ENCODE data around the gene MYL3. TPM values are rescaled to one million over a fixed set of nuclear protein-coding genes. Genes with fewer than 3 reads are reported as not detected.

MYL3 gene
- polyA plus RNA-seq, 1 donor (not counting 4 experiments of a cell fraction or from before 2014, with no cell fraction given), result not detected

DNA sequence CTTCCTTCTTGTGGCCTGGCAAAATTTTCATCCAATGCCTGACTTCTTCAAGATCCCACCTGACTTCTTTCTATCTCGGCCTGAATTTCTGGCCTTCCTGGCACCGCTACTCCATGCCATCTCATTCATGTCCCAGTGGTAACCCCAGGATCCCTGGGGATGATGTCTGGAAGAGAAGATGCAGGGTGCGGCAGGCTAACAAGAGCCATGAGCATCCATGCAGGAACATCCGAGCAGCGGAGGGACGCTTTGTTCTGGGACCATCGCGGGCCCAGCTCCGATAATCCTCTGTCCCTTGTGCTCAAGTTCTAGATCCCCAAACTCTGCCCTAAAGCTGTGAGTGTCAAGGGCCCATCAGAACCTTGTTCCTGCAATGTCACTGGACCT is 10.9 kb downstream of the MYL3 start:
- DNase-seq (ENCODE audit: low read depth, low spot score), result no peak
- Histone ChIP-seq H3K4me3 (ENCODE audit: control insufficient read depth in 2 of 3, extremely low read depth in 1 of 3, insufficient read depth in 2 of 3, low read depth in 1 of 3, low read length in 3 of 3) (no peak overlapping the region), H3K9me3 (ENCODE audit: control insufficient read depth, low read depth, low read length) (no peaks in the 10 kb centered on the region), H3K27ac (ENCODE audit: control insufficient read depth, insufficient read depth, low read length) (no peak overlapping the region), H3K9ac (ENCODE audit: control insufficient read depth, extremely low read depth, insufficient read depth, low read length) (no peak overlapping the region), H3K9me1 (ENCODE audit: control insufficient read depth, extremely low read depth, insufficient read depth, low read length) (no peaks in the 10 kb centered on the region), H3K79me2 (ENCODE audit: control insufficient read depth, insufficient read depth, low read length) (no peaks in the 10 kb centered on the region), H3K27me3 (ENCODE audit: control insufficient read depth, extremely low read depth, insufficient read depth, low read length) (peaks cover 14% of the 10 kb centered on the region), H3K4me2 (ENCODE audit: control insufficient read depth, extremely low read depth, insufficient read depth, low read depth, low read length) (no peak overlapping the region), H4K20me1 (ENCODE audit: control insufficient read depth, extremely low read depth, insufficient read depth, low read length) (no peaks in the 10 kb centered on the region), H2AFZ (ENCODE audit: control insufficient read depth, low read length) (no peak overlapping the region), H3K36me3 (ENCODE audit: control insufficient read depth in 2 of 2, extremely low read depth in 1 of 2, insufficient read depth in 2 of 2, low read length in 2 of 2) (no peaks in the 10 kb centered on the region), H3K4me1 (ENCODE audit: control insufficient read depth, extremely low read depth, insufficient read depth, low read length) (no peaks in the 10 kb centered on the region)
- no peak for FAIRE-seq
- TF ChIP-seq EZH2 (IDR thresholded peaks at IDR 0.05; ENCODE audit: low read length), result no peak
- TF ChIP-seq, protein P1, sequence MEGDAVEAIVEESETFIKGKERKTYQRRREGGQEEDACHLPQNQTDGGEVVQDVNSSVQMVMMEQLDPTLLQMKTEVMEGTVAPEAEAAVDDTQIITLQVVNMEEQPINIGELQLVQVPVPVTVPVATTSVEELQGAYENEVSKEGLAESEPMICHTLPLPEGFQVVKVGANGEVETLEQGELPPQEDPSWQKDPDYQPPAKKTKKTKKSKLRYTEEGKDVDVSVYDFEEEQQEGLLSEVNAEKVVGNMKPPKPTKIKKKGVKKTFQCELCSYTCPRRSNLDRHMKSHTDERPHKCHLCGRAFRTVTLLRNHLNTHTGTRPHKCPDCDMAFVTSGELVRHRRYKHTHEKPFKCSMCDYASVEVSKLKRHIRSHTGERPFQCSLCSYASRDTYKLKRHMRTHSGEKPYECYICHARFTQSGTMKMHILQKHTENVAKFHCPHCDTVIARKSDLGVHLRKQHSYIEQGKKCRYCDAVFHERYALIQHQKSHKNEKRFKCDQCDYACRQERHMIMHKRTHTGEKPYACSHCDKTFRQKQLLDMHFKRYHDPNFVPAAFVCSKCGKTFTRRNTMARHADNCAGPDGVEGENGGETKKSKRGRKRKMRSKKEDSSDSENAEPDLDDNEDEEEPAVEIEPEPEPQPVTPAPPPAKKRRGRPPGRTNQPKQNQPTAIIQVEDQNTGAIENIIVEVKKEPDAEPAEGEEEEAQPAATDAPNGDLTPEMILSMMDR (optimal IDR thresholded peaks at IDR 0.05 in 1 of 3, IDR thresholded peaks at IDR 0.05 in 1 of 3, conservative IDR thresholded peaks at IDR 0.05 in 1 of 3; ENCODE audit: extremely low read depth in 1 of 3, insufficient read depth in 2 of 3, low read length in 3 of 3), result no peak
- dilution Hi-C loops (cut with MboI; ENCODE audit: extremely low pct_ligation_motif_present, low sequenced_read_pairs), result no loop called here

DNA sequence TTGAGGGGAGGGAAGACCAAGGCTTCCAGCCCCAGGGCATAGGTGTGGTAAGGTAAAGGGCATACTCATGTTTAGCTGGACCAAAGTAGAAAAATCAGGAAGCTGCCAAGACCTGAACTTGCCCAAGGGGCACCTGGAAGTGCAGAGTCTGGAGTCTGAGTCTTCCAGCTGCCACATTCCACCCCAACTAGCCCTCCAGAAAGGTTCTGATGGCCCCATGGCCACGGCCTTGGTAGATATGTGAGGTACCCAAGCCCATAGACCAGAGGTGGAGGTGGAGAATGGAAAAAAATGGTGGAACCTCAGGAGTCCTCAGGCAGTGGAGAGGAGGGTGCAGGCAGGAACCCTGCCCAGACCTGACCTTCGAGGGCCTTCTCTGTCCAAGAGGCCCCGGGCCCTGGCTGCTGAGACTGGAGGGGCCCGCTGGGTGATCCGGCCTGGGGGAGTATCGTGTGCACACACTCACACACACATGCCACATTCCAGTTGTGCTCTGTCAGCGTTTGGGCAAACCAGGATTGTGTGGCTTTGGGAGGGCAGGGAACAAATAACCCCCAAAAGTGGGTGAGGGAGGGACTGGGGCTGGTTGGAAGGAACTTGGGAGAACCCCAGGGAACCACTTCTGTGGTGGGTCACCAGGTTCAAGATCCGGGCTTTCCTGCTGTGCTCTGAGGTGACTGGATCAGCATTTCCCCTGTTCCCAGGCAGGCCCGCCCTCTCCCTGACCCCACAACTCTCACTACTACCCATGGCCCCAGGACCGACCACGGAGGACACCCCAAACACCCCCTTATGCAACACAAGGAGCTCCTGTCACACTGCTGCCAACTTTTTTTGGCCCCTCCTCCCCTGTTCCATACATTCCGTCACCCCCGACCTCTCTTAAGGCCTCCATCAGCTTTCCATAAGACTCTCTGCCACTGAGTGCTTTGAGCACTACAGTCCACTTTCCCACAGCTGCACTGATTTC is 11.6 kb downstream of the MYL3 start:
- Histone ChIP-seq H3K79me2 (ENCODE audit: control insufficient read depth, insufficient read depth, low read length) (no peaks in the 10 kb centered on the region), H3K9me3 (ENCODE audit: control insufficient read depth, low read depth, low read length) (no peaks in the 10 kb centered on the region), H3K4me1 (ENCODE audit: control insufficient read depth, extremely low read depth, insufficient read depth, low read length) (no peaks in the 10 kb centered on the region), H3K9me1 (ENCODE audit: control insufficient read depth, extremely low read depth, insufficient read depth, low read length) (no peaks in the 10 kb centered on the region), H3K27me3 (ENCODE audit: control insufficient read depth, extremely low read depth, insufficient read depth, low read length) (peaks cover 19% of the 10 kb centered on the region), H2AFZ (ENCODE audit: control insufficient read depth, low read length) (no peak overlapping the region), H3K9ac (ENCODE audit: control insufficient read depth, extremely low read depth, insufficient read depth, low read length) (no peak overlapping the region), H3K27ac (ENCODE audit: control insufficient read depth, insufficient read depth, low read length) (no peak overlapping the region), H3K4me3 (ENCODE audit: control insufficient read depth in 2 of 3, extremely low read depth in 1 of 3, insufficient read depth in 2 of 3, low read depth in 1 of 3, low read length in 3 of 3) (no peak overlapping the region), H3K36me3 (ENCODE audit: control insufficient read depth in 2 of 2, extremely low read depth in 1 of 2, insufficient read depth in 2 of 2, low read length in 2 of 2) (no peaks in the 10 kb centered on the region), H3K4me2 (ENCODE audit: control insufficient read depth, extremely low read depth, insufficient read depth, low read depth, low read length) (no peak overlapping the region), H4K20me1 (ENCODE audit: control insufficient read depth, extremely low read depth, insufficient read depth, low read length) (no peaks in the 10 kb centered on the region)
- no peak for TF ChIP-seq EZH2 (IDR thresholded peaks at IDR 0.05; ENCODE audit: low read length)
- TF ChIP-seq, protein P1 (optimal IDR thresholded peaks at IDR 0.05 in 1 of 3, IDR thresholded peaks at IDR 0.05 in 1 of 3, conservative IDR thresholded peaks at IDR 0.05 in 1 of 3; ENCODE audit: extremely low read depth in 1 of 3, insufficient read depth in 2 of 3, low read length in 3 of 3), result no peak
- dilution Hi-C loops (cut with MboI; ENCODE audit: extremely low pct_ligation_motif_present, low sequenced_read_pairs), result no loop called here
- FAIRE-seq, result no peak
- no peak for DNase-seq (ENCODE audit: low read depth, low spot score)
